Omental fat pad (tissue), 4 donors: ENCODE data around the gene TMEM175. TPM values are rescaled to one million over a fixed set of nuclear protein-coding genes. Genes with fewer than 3 reads are reported as not detected.

Source experiments
- ATAC-seq: fragments of 150-250 bp; one replicate; pipeline ENCODE4 v1.9.1; 2016; ENCODE audit warnings: mild to moderate bottlenecking, moderate library complexity; ENCODE audit not compliant: low FRiP score
- DNase-seq: peaks from one replicate; pipeline ENCODE4 v3.0.0-alpha.2; 2019; ENCODE audit warnings: low spot score
- CTCF ChIP-seq, 3 donors: fragments of 450-650 bp; IDR thresholded peaks; one replicate each; pipeline ENCODE4 v1.5.1; 2016 to 2017; ENCODE audit warnings: antibody characterized with exemption in 3 of 3, mild to moderate bottlenecking in 3 of 3, moderate library complexity in 2 of 3
- total RNA-seq, 4 donors: library from RNA; depleted of rRNA; stranded (reverse); fragments of >200 nt; gene quantifications; one replicate each; pipeline ENCODE4 v1.1.0, GENCODE V29; 2016

Gene TMEM175
- total RNA-seq, 4 donors from 2014 or later = 21.9 to 35.3 (median 23.1) TPM

- no peak for TF ChIP-seq CTCF (IDR thresholded peaks at IDR 0.05)
- no peak for ATAC-seq
- DNase-seq = no peak
Observed at GRCh38 chr4:910366-911091, 21.7 kb upstream of the TMEM175 start.

- TF ChIP-seq CTCF (IDR thresholded peaks at IDR 0.05) = no peak
- DNase-seq = no peak
- no peak for ATAC-seq
Observed at GRCh38 chr4:911221-911751, 21.0 kb upstream of the TMEM175 start.

GRCh38 chr4:911871-912490 lies 20.3 kb upstream of the TMEM175 start:
- TF ChIP-seq CTCF (IDR thresholded peaks at IDR 0.05) = no peak
- no peak for DNase-seq
- ATAC-seq = no peak

- ATAC-seq = no peak
- no peak for DNase-seq
- TF ChIP-seq CTCF (IDR thresholded peaks at IDR 0.05) = no peak
Observed at GRCh38 chr4:912548-913279, 19.5 kb upstream of the TMEM175 start.

GRCh38 chr4:913280-913618 lies 19.0 kb upstream of the TMEM175 start:
- DNase-seq = no peak
- no peak for ATAC-seq
- TF ChIP-seq CTCF (IDR thresholded peaks at IDR 0.05) = no peak

GRCh38 chr4:914531-914930 lies 17.7 kb upstream of the TMEM175 start:
- DNase-seq = no peak
- ATAC-seq = no peak
- no peak for TF ChIP-seq CTCF (IDR thresholded peaks at IDR 0.05)
